Fibroblast of skin of right biceps (primary cell): ENCODE measurements around the gene KCTD5.
A peak's percentile ranks its signal among the peaks of the same experiment; 100 is the strongest.

Experiments used
- DNase-seq: peaks from one replicate; pipeline ENCODE4 v3.0.0-alpha.2; 2013

Gene KCTD5

DNA sequence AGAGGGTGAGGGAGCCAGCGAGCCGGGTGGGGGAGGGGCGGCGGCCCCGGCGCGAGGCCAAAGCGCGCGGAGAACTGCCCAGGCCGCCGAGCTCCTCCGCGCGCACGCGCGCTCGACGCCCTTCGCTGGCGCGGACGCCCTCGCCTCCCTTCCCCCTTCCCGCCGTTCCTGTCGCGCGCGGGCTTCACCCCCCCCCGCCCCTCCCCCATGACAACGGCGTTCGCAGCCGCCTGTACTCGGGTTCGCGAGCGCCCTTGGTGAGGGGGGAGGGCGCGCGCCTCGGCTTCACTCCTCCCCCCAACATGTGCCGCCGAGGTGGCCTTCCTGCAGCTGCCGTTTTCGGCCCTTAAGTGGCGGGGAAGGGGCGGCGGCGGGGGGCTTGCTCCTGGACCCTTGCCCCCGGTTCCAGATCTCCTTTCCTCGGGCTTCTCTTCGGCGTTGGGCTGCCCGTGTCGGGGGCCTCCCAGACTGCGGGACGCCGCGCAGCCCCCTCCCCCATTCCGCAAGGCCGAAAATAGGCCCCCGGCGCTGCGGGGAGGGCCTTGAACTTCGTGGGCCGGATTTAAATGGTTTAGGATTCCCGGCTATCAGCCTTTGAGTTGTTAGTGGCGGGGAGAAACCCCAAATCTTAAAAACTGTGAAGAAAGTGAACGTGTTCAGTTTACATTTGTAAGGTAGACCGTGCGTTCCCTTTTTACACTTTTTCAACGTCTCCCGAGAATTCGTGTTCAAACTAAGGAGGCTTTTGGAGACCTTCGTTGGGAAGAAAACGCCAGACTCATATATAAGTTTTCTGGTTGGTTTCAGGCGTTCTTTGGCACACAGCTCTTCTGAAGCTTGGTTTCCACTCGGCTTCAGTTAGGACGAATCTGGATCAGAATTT is 70.8 kb downstream of the KCTD5 start:
- DNase-seq, result peak; percentile 85

DNA sequence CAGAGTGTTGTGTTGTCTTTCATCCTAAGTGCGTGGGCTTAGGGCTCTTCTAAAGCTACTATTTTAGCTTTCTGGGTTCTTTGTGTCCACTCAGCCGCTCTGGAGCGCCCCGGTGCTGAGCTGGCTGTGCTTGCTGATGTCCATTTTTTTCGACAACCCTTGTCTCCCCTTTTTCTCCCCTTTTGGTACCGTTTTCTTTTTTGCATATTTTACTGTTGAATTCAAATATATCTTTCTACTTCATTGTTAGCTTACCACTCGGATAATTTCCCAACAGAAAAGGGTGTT is 71.4 kb downstream of the KCTD5 start:
- DNase-seq, result no peak

DNA sequence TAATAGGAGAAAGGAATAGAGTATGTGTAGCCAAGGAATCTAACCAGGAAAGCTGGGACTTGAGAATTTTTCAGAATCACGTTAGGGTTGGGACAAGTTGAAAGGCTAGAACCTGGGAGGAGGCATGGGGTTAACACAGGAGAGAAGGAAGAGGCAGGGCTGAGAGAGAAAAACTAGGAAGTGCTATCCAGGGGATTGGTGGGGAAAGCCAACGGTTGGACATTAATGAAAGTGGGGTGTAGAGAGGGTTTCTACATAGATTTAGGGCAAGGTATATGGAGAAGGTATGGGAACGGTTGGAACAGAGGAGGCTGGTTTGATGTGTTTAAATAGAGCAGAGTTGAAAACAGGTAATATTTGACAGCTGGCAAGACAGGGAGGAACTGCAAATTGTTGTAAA is 72.8 kb downstream of the KCTD5 start:
- no peak for DNase-seq

DNA sequence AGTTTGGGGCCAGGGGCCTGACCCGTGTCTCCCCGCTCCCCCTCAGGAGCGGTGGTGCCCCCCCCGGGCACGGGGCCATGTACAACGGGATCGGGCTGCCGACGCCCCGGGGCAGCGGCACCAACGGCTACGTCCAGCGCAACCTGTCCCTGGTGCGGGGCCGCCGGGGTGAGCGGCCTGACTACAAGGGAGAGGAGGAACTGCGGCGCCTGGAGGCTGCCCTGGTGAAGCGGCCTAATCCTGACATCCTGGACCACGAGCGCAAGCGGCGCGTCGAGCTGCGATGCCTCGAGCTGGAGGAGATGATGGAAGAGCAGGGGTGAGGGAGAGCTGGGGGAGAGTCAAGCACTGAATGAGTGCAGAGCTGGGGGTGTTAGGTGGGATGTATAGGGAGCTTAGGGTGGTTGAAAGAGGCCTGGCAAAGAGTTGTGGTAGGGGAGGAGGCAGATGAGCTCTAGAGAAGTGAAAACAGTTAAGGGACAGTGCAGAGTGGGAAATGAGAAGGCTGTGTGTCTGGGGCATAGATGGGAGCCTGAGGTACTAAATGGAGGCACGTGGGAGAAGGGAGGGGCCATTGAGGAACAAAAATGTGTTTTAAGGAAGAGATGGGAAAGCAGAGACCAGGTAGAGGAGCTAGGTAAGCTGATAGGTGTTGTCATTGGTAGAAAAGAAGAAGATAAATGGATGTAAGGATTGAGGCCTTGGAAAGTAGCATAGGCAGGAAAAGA is 74.1 kb downstream of the KCTD5 start:
- no peak for DNase-seq

DNA sequence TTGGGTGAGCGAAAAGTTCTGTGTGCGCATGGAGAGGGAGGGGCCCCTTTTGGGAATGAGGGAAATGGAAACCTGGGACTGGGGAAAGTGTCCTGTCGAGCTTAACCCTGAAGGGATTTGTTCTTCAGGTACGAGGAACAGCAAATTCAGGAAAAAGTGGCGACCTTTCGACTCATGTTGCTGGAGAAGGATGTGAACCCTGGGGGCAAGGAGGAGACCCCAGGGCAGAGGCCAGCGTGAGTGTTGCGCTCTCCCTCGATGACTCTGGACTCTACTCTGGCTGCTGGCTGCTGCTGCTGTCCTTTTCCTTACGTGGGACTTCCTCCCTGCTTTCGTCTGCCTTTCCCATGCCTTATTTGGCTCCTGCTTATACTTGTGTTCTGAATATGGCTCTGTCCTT is 75.0 kb downstream of the KCTD5 start:
- DNase-seq, result no peak
